Stimulated activated CD8-positive, alpha-beta memory T cell treated with anti-CD3 and anti-CD28 coated beads, Interleukin-7, amount 100 ng/mL, for 1 hour (primary cell): ENCODE measurements around the gene CTDP1.
"Not testable (repeated sequence)": the region's sequence is repeated elsewhere in the genome, so short reads cannot be mapped to it uniquely, and the experiment has no call there.

ENCODE experiments used
- DNase-seq, 2 donors: peaks; one replicate each; pipeline ENCODE4 v3.0.0-alpha.2; 2020; ENCODE audit warnings: low read depth in 2 of 2

Gene CTDP1

GRCh38 chr18:79723628-79724027, 44.0 kb downstream of the CTDP1 start:
- DNase-seq = no peak

- DNase-seq = no peak
These were observed 44.9 kb downstream of the CTDP1 start for GRCh38 chr18:79724299-79725080.

- DNase-seq = no peak
These were observed 45.9 kb downstream of the CTDP1 start for GRCh38 chr18:79725486-79725885.

- DNase-seq = no peak
These were observed 47.1 kb downstream of the CTDP1 start for GRCh38 chr18:79726721-79727120.

- DNase-seq = no peak
These were observed 47.6 kb downstream of the CTDP1 start for GRCh38 chr18:79727211-79727610.

GRCh38 chr18:79728931-79729586, 49.5 kb downstream of the CTDP1 start:
- no peak for DNase-seq

GRCh38 chr18:79729611-79730010, 50.0 kb downstream of the CTDP1 start:
- no peak for DNase-seq

- DNase-seq = no peak
These were observed 51.2 kb downstream of the CTDP1 start for GRCh38 chr18:79730804-79731203.

- not testable (repeated sequence) for DNase-seq
These were observed 52.5 kb downstream of the CTDP1 start for GRCh38 chr18:79731881-79732720.

GRCh38 chr18:79732721-79733025, 53.1 kb downstream of the CTDP1 start:
- no peak for DNase-seq

- no peak for DNase-seq
These were observed 53.6 kb downstream of the CTDP1 start for GRCh38 chr18:79733135-79733701.

GRCh38 chr18:79733986-79734770, 54.6 kb downstream of the CTDP1 start:
- DNase-seq = no peak

GRCh38 chr18:79735071-79735980, 55.7 kb downstream of the CTDP1 start:
- no peak for DNase-seq

GRCh38 chr18:79736230-79736629, 56.6 kb downstream of the CTDP1 start:
- no peak for DNase-seq

- DNase-seq = no peak
These were observed 57.2 kb downstream of the CTDP1 start for GRCh38 chr18:79736846-79737245.

- DNase-seq = no peak
These were observed 57.8 kb downstream of the CTDP1 start for GRCh38 chr18:79737426-79737825.

- DNase-seq = no peak
These were observed 58.4 kb downstream of the CTDP1 start for GRCh38 chr18:79738041-79738461.

- no peak for DNase-seq
These were observed 59.2 kb downstream of the CTDP1 start for GRCh38 chr18:79738581-79739439.

- DNase-seq = no peak
These were observed 59.8 kb downstream of the CTDP1 start for GRCh38 chr18:79739440-79739778.

GRCh38 chr18:79740047-79740446, 60.4 kb downstream of the CTDP1 start:
- DNase-seq = not testable (repeated sequence)
